BJ (cell line): ENCODE measurements around the gene PCDH1. TPM values are rescaled to one million over a fixed set of nuclear protein-coding genes. Genes with fewer than 3 reads are reported as not detected.

ENCODE experiments used
- CTCF ChIA-PET: fragments of 350-600 bp; formaldehyde crosslinking; extraction: SDS; loops from one replicate; lab custom pipeline; 2021; ENCODE audit warnings: antibody characterized with exemption, inconsistent platforms; lab: Yijun Ruan, JAX
- POLR2A ChIA-PET: fragments of 300-600 bp; sonication (Branson Sonifier 250); formaldehyde crosslinking; extraction: SDS; loops from one replicate; lab custom pipeline; 2021; ENCODE audit warnings: antibody characterized with exemption; lab: Charles Lee
- DNase-seq: peaks from one replicate; pipeline ENCODE4 v3.0.0-alpha.2; 2011; ENCODE audit warnings: low read depth
- H3K27me3 ChIP-seq: 2 replicates; pipeline ENCODE4 v1.6.0; 2011; ENCODE audit warnings: low read length; ENCODE audit not compliant: control insufficient read depth, insufficient read depth
- H3K36me3 ChIP-seq: 2 replicates; pipeline ENCODE4 v1.5.1; 2011; ENCODE audit warnings: low read length; ENCODE audit not compliant: control insufficient read depth, insufficient read depth
- H3K4me3 ChIP-seq: 2 replicates; pipeline ENCODE4 v1.5.1; 2011; ENCODE audit warnings: low read depth, mild to moderate bottlenecking, control low read depth, low read length
- polyA plus RNA-seq: library from polyadenylated mRNA; depleted of rRNA; stranded (reverse); fragments of >200 nt; gene quantifications from 2 replicates; pipeline ENCODE4 v1.2.3, GENCODE V29; 2011
- TF ChIP-seq, protein P1 (sequence below): IDR thresholded peaks from 2 replicates; pipeline ENCODE4 v1.5.1; 2011; ENCODE audit warnings: low read depth, mild to moderate bottlenecking, control low read depth, inconsistent platforms, low read length, moderate library complexity; ENCODE audit not compliant: insufficient read depth

PCDH1 gene
- polyA plus RNA-seq, 1 experiment = 2.1 TPM

DNA sequence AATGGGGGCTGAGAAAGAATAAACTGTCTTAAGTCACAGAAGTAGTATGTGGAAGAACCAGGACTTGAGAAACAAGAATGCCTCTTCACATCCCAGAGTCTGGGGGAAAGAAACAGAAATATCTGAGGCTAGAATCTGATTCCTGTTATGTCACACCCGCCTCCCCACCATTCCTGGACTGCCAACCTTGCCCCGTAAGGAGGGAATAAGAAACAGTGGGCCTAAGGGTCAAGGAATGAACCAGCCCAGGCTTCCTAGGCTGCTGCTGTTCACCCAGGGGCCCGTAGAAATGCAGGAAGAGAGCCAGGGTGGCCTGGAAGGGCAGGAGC lies 4.3 kb downstream of the PCDH1 start:
- no peak for DNase-seq
- no peak overlapping the region for H3K4me3 ChIP-seq
- H3K36me3 ChIP-seq = no peaks in the 10 kb centered on the region
- TF ChIP-seq, protein P1, sequence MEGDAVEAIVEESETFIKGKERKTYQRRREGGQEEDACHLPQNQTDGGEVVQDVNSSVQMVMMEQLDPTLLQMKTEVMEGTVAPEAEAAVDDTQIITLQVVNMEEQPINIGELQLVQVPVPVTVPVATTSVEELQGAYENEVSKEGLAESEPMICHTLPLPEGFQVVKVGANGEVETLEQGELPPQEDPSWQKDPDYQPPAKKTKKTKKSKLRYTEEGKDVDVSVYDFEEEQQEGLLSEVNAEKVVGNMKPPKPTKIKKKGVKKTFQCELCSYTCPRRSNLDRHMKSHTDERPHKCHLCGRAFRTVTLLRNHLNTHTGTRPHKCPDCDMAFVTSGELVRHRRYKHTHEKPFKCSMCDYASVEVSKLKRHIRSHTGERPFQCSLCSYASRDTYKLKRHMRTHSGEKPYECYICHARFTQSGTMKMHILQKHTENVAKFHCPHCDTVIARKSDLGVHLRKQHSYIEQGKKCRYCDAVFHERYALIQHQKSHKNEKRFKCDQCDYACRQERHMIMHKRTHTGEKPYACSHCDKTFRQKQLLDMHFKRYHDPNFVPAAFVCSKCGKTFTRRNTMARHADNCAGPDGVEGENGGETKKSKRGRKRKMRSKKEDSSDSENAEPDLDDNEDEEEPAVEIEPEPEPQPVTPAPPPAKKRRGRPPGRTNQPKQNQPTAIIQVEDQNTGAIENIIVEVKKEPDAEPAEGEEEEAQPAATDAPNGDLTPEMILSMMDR = no peak
- peaks cover 45% of the 10 kb centered on the region for H3K27me3 ChIP-seq
- CTCF ChIA-PET = interaction anchor here (11.6 kb wide), 1 partner anchor 177 kb away, joined by 341 read pairs; no protein-coding TSS in a partner anchor
- POLR2A ChIA-PET = no interaction called here

DNA sequence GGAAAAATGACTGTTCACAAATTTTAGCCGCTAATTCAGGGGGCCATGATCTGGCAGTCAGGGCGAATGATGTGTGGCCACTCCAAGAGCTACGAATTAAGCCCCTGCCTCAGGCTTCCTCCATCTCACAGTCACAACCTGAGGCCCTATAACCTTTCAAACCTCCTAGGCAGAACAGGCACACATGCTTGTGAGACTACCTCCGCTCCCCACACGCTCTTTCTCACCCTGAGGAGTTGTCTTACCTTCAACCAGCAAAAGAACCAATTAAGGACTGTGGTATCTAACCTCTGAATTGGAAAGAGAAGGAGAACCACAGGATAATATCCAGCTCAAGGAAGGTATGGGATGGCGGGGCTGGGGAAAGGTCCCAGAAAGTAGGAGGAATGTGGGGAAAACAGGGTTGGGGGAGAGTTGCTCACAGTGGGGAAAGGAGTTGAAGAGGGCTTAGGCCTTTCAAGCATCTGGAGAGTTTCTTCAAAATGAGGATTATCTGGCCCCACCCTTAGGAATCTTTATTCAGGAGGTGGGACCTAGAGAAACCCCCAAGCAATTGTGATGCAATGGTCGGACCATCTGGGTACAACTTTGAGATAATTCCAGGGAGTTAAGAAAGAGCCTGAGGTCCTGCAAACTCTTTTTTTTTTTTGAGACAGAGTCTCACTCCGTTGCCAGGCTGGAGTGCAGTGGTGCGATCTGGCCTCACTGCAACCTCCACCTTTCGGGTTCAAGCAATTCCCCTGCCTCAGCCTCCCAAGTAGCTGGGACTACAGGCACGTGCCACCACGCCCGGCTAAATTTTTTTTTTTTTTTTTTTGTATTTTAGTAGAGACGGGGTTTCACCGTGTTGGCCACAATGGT lies 5.5 kb downstream of the PCDH1 start:
- H3K4me3 ChIP-seq = no peak overlapping the region
- POLR2A ChIA-PET = no interaction called here
- no peak for DNase-seq
- CTCF ChIA-PET = interaction anchor here (0.6 kb wide), 1 partner anchor 31 kb away, joined by 3 read pairs; no protein-coding TSS in a partner anchor
- TF ChIP-seq, protein P1 = no peak
- H3K36me3 ChIP-seq = no peaks in the 10 kb centered on the region
- peaks cover 43% of the 10 kb centered on the region for H3K27me3 ChIP-seq

DNA sequence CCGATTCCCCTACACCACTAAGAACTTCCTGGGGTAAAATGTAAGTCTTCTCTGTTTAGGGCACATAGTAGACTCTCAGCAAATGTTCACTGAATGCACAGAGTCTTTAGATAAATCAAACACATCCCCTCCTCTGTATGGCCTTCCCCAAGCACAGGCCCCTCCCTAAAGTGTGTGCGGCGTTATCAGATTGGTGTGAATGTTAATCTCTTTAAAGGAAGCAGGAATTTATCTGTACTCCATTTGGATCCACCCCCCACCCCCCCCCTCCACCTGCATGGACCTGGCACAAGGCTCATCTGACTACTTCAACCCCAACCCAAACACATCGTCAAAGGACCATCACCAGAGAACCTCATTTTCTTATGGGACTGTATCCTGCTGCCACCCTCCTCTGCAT lies 6.3 kb downstream of the PCDH1 start:
- Histone ChIP-seq H3K4me3 (no peak overlapping the region), H3K27me3 (peaks cover 37% of the 10 kb centered on the region), H3K36me3 (no peaks in the 10 kb centered on the region)
- no peak for DNase-seq
- POLR2A ChIA-PET = no interaction called here
- CTCF ChIA-PET = no interaction called here
- TF ChIP-seq, protein P1 = no peak

DNA sequence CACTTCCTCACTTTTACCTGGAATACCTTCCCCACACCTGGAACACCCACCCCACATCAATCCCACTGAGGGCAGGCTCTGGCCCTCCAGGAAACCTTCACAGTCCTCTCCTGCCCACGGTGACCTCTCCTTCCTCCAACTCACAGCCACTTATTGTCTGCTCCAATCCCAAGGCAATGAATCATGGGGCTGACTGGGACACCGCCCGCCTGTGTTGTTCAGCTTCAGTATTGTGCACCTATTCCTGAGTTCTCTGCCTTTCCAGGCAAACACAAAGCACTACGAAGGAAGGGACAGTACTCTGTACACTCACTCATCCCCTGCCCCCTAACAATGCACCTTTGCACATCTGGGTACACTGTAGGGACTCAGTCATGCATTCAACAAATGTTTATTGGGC lies 7.3 kb downstream of the PCDH1 start:
- Histone ChIP-seq H3K4me3 (no peak overlapping the region), H3K36me3 (no peaks in the 10 kb centered on the region), H3K27me3 (peaks cover 30% of the 10 kb centered on the region)
- DNase-seq = no peak
- TF ChIP-seq, protein P1 = no peak
- POLR2A ChIA-PET = no interaction called here
- CTCF ChIA-PET = interaction anchor here (0.6 to 2.1 kb wide), 4 partner anchors 8 to 179 kb away, joined by 3 to 9 read pairs (median 4); no protein-coding TSS in a partner anchor

DNA sequence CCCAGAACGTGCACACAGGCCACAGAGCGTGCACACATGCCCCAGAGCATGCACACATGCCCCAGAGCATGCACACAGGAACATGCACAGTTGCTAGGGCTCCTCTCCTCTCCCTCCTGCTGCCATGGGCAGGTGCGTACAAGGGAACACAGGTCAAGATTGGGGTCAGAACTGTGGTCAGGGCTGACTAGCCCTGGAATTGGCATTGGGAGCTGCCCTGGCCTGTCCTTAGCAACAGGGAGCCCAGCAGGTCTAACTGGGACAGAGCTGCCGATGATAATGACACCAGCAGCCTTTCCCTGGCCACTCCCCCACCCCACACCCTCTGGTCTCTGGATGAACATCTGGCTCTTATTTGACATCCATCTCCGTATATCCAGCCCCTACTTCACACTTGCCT lies 8.0 kb downstream of the PCDH1 start:
- TF ChIP-seq, protein P1 = no peak
- Histone ChIP-seq H3K36me3 (no peaks in the 10 kb centered on the region), H3K27me3 (peaks cover 25% of the 10 kb centered on the region), H3K4me3 (no peak overlapping the region)
- DNase-seq = no peak
- POLR2A ChIA-PET = no interaction called here
- CTCF ChIA-PET = interaction anchor here (1.4 to 2.1 kb wide), 3 partner anchors 9 to 179 kb away, joined by 4 to 9 read pairs (median 5); no protein-coding TSS in a partner anchor
